ENCODE results near the gene LHPP. TPM values are rescaled to one million over a fixed set of nuclear protein-coding genes. Genes with fewer than 3 reads are reported as not detected.

The LHPP gene
- total and polyA plus RNA-seq, 11 donors = 5.6 to 23.5 (median 13.2) TPM

GRCh38 chr10:124572751-124573150, 111.1 kb downstream of the LHPP start:
- 84 to 88% (median 86%) methylated on average over 11 of the region's 11 CpGs for WGBS, 4 donors
- DNase-seq = peak in 1 of 5 donors; percentile 8

GRCh38 chr10:124573726-124574455, 112.3 kb downstream of the LHPP start:
- TF ChIP-seq POLR2A (IDR thresholded peaks at IDR 0.05) (no peak), CTCF (IDR thresholded peaks at IDR 0.05) (no peak)
- Histone ChIP-seq H3K4me3 (no peak overlapping the region), H3K27ac (no peak overlapping the region), H3K9me3 (no peaks in the 10 kb centered on the region), H3K4me1 (no peaks in the 10 kb centered on the region), H3K27me3 (no peaks in the 10 kb centered on the region), H3K36me3 (no peaks in the 10 kb centered on the region)
- DNase-seq = peak in 1 of 5 donors; percentile 14
- WGBS, 4 donors = 91 to 93% (median 92%) methylated on average over 16 to 31 of the region's 31 CpGs
- no peak for ATAC-seq
- intact Hi-C loops (cut with DNase I) = no loop called here

More at GRCh38 chr10:124572751-124573150, 111.1 kb downstream of the LHPP start:
- no peak overlapping the region for H3K4me3 ChIP-seq
- H3K4me1 ChIP-seq = no peaks in the 10 kb centered on the region
- no peaks in the 10 kb centered on the region for H3K36me3 ChIP-seq
- no peak for TF ChIP-seq CTCF (IDR thresholded peaks at IDR 0.05)
- no peak for TF ChIP-seq POLR2A (IDR thresholded peaks at IDR 0.05)
- H3K27ac ChIP-seq = no peak overlapping the region
- no peak for ATAC-seq
- no peaks in the 10 kb centered on the region for H3K9me3 ChIP-seq
- no peaks in the 10 kb centered on the region for H3K27me3 ChIP-seq
- intact Hi-C loops (cut with DNase I) = no loop called here

GRCh38 chr10:124574456-124575070, 112.9 kb downstream of the LHPP start:
- ATAC-seq (no peak), DNase-seq (peak in 3 of 5 donors; percentile 23 to 42 (median 26))
- TF ChIP-seq CTCF (IDR thresholded peaks at IDR 0.05) (no peak), POLR2A (IDR thresholded peaks at IDR 0.05) (no peak)
- Histone ChIP-seq H3K4me1 (no peaks in the 10 kb centered on the region), H3K27me3 (no peaks in the 10 kb centered on the region), H3K4me3 (no peak overlapping the region), H3K9me3 (no peaks in the 10 kb centered on the region), H3K36me3 (no peaks in the 10 kb centered on the region), H3K27ac (no peak overlapping the region)
- 91 to 95% (median 93%) methylated on average over 14 of the region's 14 CpGs for WGBS, 4 donors
- intact Hi-C loops (cut with DNase I) = no loop called here

Measured in heart left ventricle (tissue), 16 donors.